NCI-H2171 (cell line): ENCODE measurements around the gene CDK19.
"Not testable (repeated sequence)": the region's sequence is repeated elsewhere in the genome, so short reads cannot be mapped to it uniquely, and the experiment has no call there.

Experiments used
- DNase-seq: peaks from one replicate; lab custom pipeline; 2025; lab: John Stamatoyannopoulos, UW

CDK19 gene

GRCh38 chr6:110813338-110814101 is 1.7 kb downstream of the CDK19 start:
- DNase-seq, result no peak

- no peak for DNase-seq
These were observed 2.5 kb downstream of the CDK19 start for GRCh38 chr6:110812719-110813118.

- DNase-seq, result no peak
These were observed 4.2 kb downstream of the CDK19 start for GRCh38 chr6:110810896-110811586.

- DNase-seq, result no peak
These were observed 5.5 kb downstream of the CDK19 start for GRCh38 chr6:110809792-110810191.

GRCh38 chr6:110802175-110802574 is 13.1 kb downstream of the CDK19 start:
- DNase-seq, result not testable (repeated sequence)

- no peak for DNase-seq
These were observed 14.5 kb downstream of the CDK19 start for GRCh38 chr6:110800839-110801196.

- no peak for DNase-seq
These were observed 15.0 kb downstream of the CDK19 start for GRCh38 chr6:110800196-110800838.

GRCh38 chr6:110799655-110800054 is 15.6 kb downstream of the CDK19 start:
- DNase-seq, result no peak

- no peak for DNase-seq
These were observed 16.1 kb downstream of the CDK19 start for GRCh38 chr6:110799189-110799588.

GRCh38 chr6:110795271-110795670 is 20.0 kb downstream of the CDK19 start:
- DNase-seq, result no peak

GRCh38 chr6:110786696-110787095 is 28.6 kb downstream of the CDK19 start:
- no peak for DNase-seq

- DNase-seq, result no peak
These were observed 29.0 kb downstream of the CDK19 start for GRCh38 chr6:110786271-110786670.

- DNase-seq, result no peak
These were observed 30.7 kb downstream of the CDK19 start for GRCh38 chr6:110784610-110784979.

- no peak for DNase-seq
These were observed 33.6 kb downstream of the CDK19 start for GRCh38 chr6:110781522-110782214.

GRCh38 chr6:110778333-110778732 is 36.9 kb downstream of the CDK19 start:
- DNase-seq, result no peak

GRCh38 chr6:110777636-110778035 is 37.6 kb downstream of the CDK19 start:
- DNase-seq, result no peak

- no peak for DNase-seq
These were observed 38.9 kb downstream of the CDK19 start for GRCh38 chr6:110776413-110776812.

GRCh38 chr6:110769923-110770322 is 45.3 kb downstream of the CDK19 start:
- DNase-seq, result no peak

GRCh38 chr6:110768057-110768456 is 47.2 kb downstream of the CDK19 start:
- DNase-seq, result no peak

- no peak for DNase-seq
These were observed 53.9 kb downstream of the CDK19 start for GRCh38 chr6:110761371-110761770.

GRCh38 chr6:110760589-110760988 is 54.7 kb downstream of the CDK19 start:
- DNase-seq, result no peak

GRCh38 chr6:110760098-110760497 is 55.2 kb downstream of the CDK19 start:
- not testable (repeated sequence) for DNase-seq

- no peak for DNase-seq
These were observed 57.3 kb downstream of the CDK19 start for GRCh38 chr6:110757926-110758325.
